HepG2 (cell line): ENCODE results near the gene DCUN1D2. TPM values are rescaled to one million over a fixed set of nuclear protein-coding genes. Genes with fewer than 3 reads are reported as not detected.

Experiments used
- ATAC-seq: fragments of 200-7000 bp; cut with Tn5 transposase; 3 replicates; pipeline ENCODE4 v1.9.1; 2020; ENCODE audit warnings: mild to moderate bottlenecking, moderate library complexity
- BruUV-seq: library from RNA; stranded (reverse); fragments of 400-500 nt; replicated peaks from 2 replicates; lab custom pipeline; 2021; lab: Mats Ljungman, UMichigan
- CTCF ChIA-PET: fragments of 300-600 bp; formaldehyde crosslinking; extraction: SDS; loops from one replicate; lab custom pipeline; 2021; ENCODE audit warnings: low total read pairs, inconsistent platforms, low intra/inter-chr PET ratio; lab: Yijun Ruan, JAX
- POLR2A ChIA-PET: fragments of 350-600 bp; sonication (Branson Sonifier 250); formaldehyde crosslinking; loops from one replicate; lab custom pipeline; 2020; ENCODE audit warnings: antibody characterized with exemption, inconsistent platforms; lab: Yijun Ruan, JAX
- DNase-seq: peaks from one replicate; pipeline ENCODE4 v3.0.0-alpha.2; 2015; ENCODE audit warnings: low spot score
- FAIRE-seq: peaks from 3 replicates; lab custom pipeline; 2011; peaks lifted over from hg19 to GRCh38; lab: Jason Lieb, UNC
- H2AFZ ChIP-seq: one replicate; pipeline ENCODE4 v1.6.1; 2011; ENCODE audit warnings: low read length, inconsistent platforms
- H3K27ac ChIP-seq: fragments of 300-600 bp; 3 replicates; pipeline ENCODE4 v1.8.0; 2011; ENCODE audit warnings: mixed run types, mild to moderate bottlenecking, mixed read lengths, low read length, inconsistent platforms; ENCODE audit not compliant: insufficient read depth; ENCODE audit errors: extremely low read length
- H3K27me3 ChIP-seq, 2 experiments: fragments of 200-600 bp in 1 of 2; 2 replicates in 1 of 2; 3 replicates in 1 of 2; pipeline versions ENCODE4 v1.6.0 to v1.8.0; 2011; ENCODE audit warnings: low read length in 2 of 2, mild to moderate bottlenecking in 2 of 2, moderate library complexity in 2 of 2, inconsistent platforms in 1 of 2; ENCODE audit not compliant: insufficient read depth in 2 of 2, control insufficient read depth in 1 of 2
- H3K36me3 ChIP-seq, 2 experiments: fragments of 200-600 bp in 1 of 2; replicated peaks in 1 of 2; 2 replicates in 1 of 2; 3 replicates in 1 of 2; pipeline versions ENCODE4 v1.5.1 to v1.8.0; 2011; ENCODE audit warnings: low read length in 2 of 2, inconsistent platforms in 1 of 2; ENCODE audit not compliant: insufficient read depth in 2 of 2, control insufficient read depth in 1 of 2
- H3K4me1 ChIP-seq: 2 replicates; pipeline ENCODE4 v1.5.1; 2012; ENCODE audit warnings: low read length, inconsistent platforms; ENCODE audit not compliant: insufficient read depth
- H3K4me2 ChIP-seq: 2 replicates; pipeline ENCODE4 v1.6.0; 2011; ENCODE audit warnings: low read depth, low read length, inconsistent platforms
- H3K4me3 ChIP-seq, 3 experiments: fragments of 200-600 bp in 1 of 3; sonication (generic), shearing (Covaris generic) in 1 of 3; replicated peaks in 1 of 3; 2 replicates each; pipeline ENCODE4 v1.5.1; 2011 to 2016; ENCODE audit warnings: low read length in 3 of 3, inconsistent platforms in 2 of 3, low read depth in 2 of 3, mild to moderate bottlenecking in 2 of 3, control low read depth in 1 of 3, mixed read lengths in 1 of 3; ENCODE audit not compliant: insufficient read depth in 1 of 3
- H3K79me2 ChIP-seq: one replicate; pipeline ENCODE4 v1.6.1; 2011; ENCODE audit warnings: low read length, inconsistent platforms; ENCODE audit not compliant: insufficient read depth
- H3K9ac ChIP-seq: 2 replicates; pipeline ENCODE4 v1.6.0; 2011; ENCODE audit warnings: mild to moderate bottlenecking, low read depth, low read length, inconsistent platforms; ENCODE audit not compliant: insufficient read depth
- H3K9me3 ChIP-seq: 2 replicates; pipeline ENCODE4 v1.5.1; 2012; ENCODE audit warnings: mild to moderate bottlenecking, low read length
- H4K20me1 ChIP-seq: 2 replicates; pipeline ENCODE4 v1.6.0; 2011; ENCODE audit warnings: inconsistent platforms, mild to moderate bottlenecking, low read length, moderate library complexity; ENCODE audit not compliant: insufficient read depth
- EHMT2 ChIP-seq: fragments of 200-600 bp; sonication (generic); IDR thresholded peaks from 2 replicates; pipeline ENCODE4 v1.7.0; 2017; ENCODE audit warnings: antibody characterized with exemption, low read depth, low read length, borderline replicate concordance
- MXI1 ChIP-seq: IDR thresholded peaks from 3 replicates; pipeline ENCODE4 v1.6.1; 2012; ENCODE audit warnings: low read depth, low read length, inconsistent platforms, borderline replicate concordance
- PITX1 ChIP-seq: sonication (generic); formaldehyde crosslinking; IDR thresholded peaks from 2 replicates; pipeline ENCODE4 v1.5.1; 2020; ENCODE audit warnings: mild to moderate bottlenecking, missing genetic modification reagents
- TCF12 ChIP-seq, 2 experiments: fragments of 450-650 bp in 1 of 2; sonication (generic) in 1 of 2; formaldehyde crosslinking in 1 of 2; IDR thresholded peaks; 2 replicates each; pipeline versions ENCODE4 v1.6.1 to v1.8.0; 2017 to 2022; ENCODE audit warnings: antibody characterized with exemption in 1 of 2, mild to moderate bottlenecking in 1 of 2, missing genetic modification reagents in 1 of 2, moderate library complexity in 1 of 2
- ZBTB38 ChIP-seq: sonication (generic); formaldehyde crosslinking; IDR thresholded peaks from 2 replicates; pipeline ENCODE4 v1.5.1; 2020; ENCODE audit warnings: mild to moderate bottlenecking, missing genetic modification reagents
- ZNF235 ChIP-seq: sonication (generic); formaldehyde crosslinking; IDR thresholded peaks from 2 replicates; pipeline ENCODE4 v1.8.1; 2023; ENCODE audit warnings: mild to moderate bottlenecking, missing genetic modification reagents, borderline replicate concordance
- ZNF598 ChIP-seq: sonication (generic); formaldehyde crosslinking; IDR thresholded peaks from 2 replicates; pipeline ENCODE4 v1.5.1; 2020; ENCODE audit warnings: mild to moderate bottlenecking, missing genetic modification reagents, borderline replicate concordance
- ZNF614 ChIP-seq: IDR thresholded peaks from 2 replicates; pipeline ENCODE4 v1.6.1; 2018; ENCODE audit warnings: missing biosample characterization, missing genetic modification reagents, inconsistent platforms, borderline replicate concordance
- ZNF772 ChIP-seq: sonication (generic); formaldehyde crosslinking; IDR thresholded peaks from 2 replicates; pipeline ENCODE4 v1.5.0; 2020; ENCODE audit warnings: mild to moderate bottlenecking, missing genetic modification reagents
- WGBS: methylation state at CpG from one replicate; pipeline ENCODE4 v1.1.6; 2017; ENCODE audit warnings: low lambda C conversion rate; 5-methylcytosine and 5-hydroxymethylcytosine counted together
- in situ Hi-C: cut with HindIII; loops from 2 replicates; pipeline ENCODE4 v1.10.0; 2017; ENCODE audit warnings: low pct_unique_long_range_greater_than_20kb; ENCODE audit not compliant: extremely low pct_ligation_motif_present
- intact Hi-C: fragments of 100-400 bp; cut with micrococcal nuclease; formaldehyde crosslinking; loops from one replicate; pipeline ENCODE4 v1.10.0; 2022; ENCODE audit not compliant: unreplicated experiment
- polyA plus RNA-seq, 8 experiments: library from polyadenylated mRNA; depleted of rRNA in 3 of 8; stranded (reverse) in 7 of 8; unstranded in 1 of 8; fragments of >200 nt; fragmentation: Illumina TruSeq in 4 of 8; extraction: Trizol in 4 of 8; gene quantifications; 2 replicates each; pipeline versions ENCODE4 v1.2.1 to v1.2.3, GENCODE V29; 2011 to 2016; ENCODE audit warnings: low read depth in 4 of 8, missing spikeins in 1 of 8, mixed read lengths in 1 of 8; ENCODE audit not compliant: insufficient read depth in 1 of 8
- total RNA-seq, 5 experiments: library from RNA; depleted of rRNA; stranded (reverse); fragments of >200 nt; fragmentation: Illumina TruSeq; extraction: Trizol; gene quantifications; 2 replicates each; pipeline ENCODE4 v1.2.3, GENCODE V29; 2016; ENCODE audit warnings: low read depth in 1 of 5
- TF ChIP-seq, protein P1 (sequence below): sonication (generic); formaldehyde crosslinking; IDR thresholded peaks from 2 replicates; pipeline ENCODE4 v1.8.0; 2022; ENCODE audit warnings: low read depth, missing genetic modification reagents
- TF ChIP-seq, protein P2 (sequence below): sonication (generic); formaldehyde crosslinking; IDR thresholded peaks from 2 replicates; pipeline ENCODE4 v1.4.0; 2020; ENCODE audit warnings: low read depth, missing genetic modification reagents
- TF ChIP-seq, protein P3 (sequence below): sonication (generic); formaldehyde crosslinking; conservative IDR thresholded peaks from 2 replicates; pipeline ENCODE4 v1.8.1; 2023; ENCODE audit warnings: missing genetic modification reagents
- TF ChIP-seq, protein P4 (sequence below): sonication (generic); formaldehyde crosslinking; IDR thresholded peaks from 2 replicates; pipeline ENCODE4 v1.4.0; 2020; ENCODE audit warnings: mild to moderate bottlenecking, missing genetic modification reagents

The DCUN1D2 gene
- total and polyA plus RNA-seq, 2 of the 13 experiments (the other 11 are each of a cell fraction or from before 2014, with no cell fraction given) = 9.1 to 9.6 TPM

DNA sequence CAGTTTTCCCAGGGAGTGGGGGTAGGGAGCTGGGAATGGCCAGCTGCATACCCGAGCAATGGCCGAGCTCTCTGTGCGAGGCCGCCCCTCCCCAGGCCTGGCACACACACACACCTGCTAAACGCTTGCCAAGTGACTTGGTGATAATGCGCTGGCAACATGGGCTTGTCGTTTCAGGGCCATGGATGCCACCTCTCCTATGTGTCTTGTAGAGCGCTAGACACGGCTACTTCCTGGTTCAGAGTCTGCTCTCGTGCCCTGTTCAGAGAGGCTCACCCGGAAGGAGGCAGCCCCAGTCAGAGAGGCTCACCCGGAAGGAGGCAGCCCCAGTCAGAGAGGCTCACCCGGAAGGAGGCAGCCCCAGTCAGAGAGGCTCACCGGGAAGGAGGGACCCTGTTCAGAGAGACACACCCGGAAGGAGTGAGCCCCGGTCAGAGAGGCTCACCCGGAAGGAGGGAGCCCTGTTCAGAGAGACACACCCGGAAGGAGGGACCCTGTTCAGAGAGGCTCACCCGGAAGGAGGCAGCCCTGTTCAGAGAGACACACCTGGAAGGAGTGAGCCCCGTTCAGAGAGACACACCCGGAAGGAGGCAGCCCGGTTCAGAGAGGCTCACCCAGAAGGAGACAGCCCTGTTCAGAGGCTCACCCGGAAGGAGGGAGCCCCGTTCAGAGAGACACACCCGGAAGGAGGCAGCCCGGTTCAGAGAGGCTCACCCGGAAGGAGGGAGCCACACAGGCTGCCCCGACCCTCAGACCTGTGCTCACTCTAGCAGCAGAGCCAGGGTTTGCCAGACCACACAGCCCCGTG lies 41.4 kb downstream of the DCUN1D2 start (continued):
- TF ChIP-seq, protein P1, sequence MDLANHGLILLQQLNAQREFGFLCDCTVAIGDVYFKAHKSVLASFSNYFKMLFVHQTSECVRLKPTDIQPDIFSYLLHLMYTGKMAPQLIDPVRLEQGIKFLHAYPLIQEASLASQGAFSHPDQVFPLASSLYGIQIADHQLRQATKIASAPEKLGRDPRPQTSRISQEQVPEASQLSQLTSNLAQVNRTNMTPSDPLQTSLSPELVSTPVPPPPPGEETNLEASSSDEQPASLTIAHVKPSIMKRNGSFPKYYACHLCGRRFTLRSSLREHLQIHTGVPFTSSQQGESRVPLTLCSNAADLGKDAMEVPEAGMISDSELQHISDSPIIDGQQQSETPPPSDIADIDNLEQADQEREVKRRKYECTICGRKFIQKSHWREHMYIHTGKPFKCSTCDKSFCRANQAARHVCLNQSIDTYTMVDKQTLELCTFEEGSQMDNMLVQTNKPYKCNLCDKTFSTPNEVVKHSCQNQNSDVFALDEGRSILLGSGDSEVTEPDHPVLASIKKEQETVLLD (CRISPR knock-in tag) = peak; percentile 84
- TF ChIP-seq MXI1 (peak; percentile 49; the same call in 1 of the 3 replicates), ZNF772 (peak; percentile 90), ZNF598 (CRISPR knock-in tag) (no peak)

DNA sequence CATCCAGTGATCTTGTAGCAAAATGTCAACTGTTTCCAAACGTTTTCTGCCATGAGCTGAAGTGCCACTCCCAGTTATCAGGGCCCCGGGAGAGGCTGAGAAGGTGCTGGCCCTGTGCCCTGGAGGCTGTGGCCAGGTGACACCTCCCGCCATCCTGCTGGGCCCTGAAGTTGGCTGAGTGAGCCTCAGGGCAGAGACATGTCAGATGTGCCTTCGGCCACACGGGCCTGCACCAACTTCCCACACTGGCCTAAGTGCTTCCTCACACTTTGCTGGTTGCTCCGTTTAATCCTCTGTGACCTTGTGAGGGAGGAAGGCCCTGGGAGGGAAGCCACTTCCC lies 42.0 kb downstream of the DCUN1D2 start:
- WGBS = 11% methylated on average over 3 of the region's 6 CpGs
- BruUV-seq = TSS peak; percentile 65
- H3K79me2 ChIP-seq = no peaks in the 10 kb centered on the region
- intact Hi-C loops (loop anchor here (5.0 kb wide), 1 partner anchor 51 kb away; no protein-coding TSS in a partner anchor), in situ Hi-C loops (no loop called here)
- no peaks in the 10 kb centered on the region for H4K20me1 ChIP-seq
- ATAC-seq (peak; percentile 64), DNase-seq (peak; percentile 29), FAIRE-seq (no peak)
- H3K4me2 ChIP-seq = peak overlapping the region; percentile 91
- ChIA-PET POLR2A (interaction anchor here (0.7 to 1.1 kb wide), 3 partner anchors 11 to 218 kb away, joined by 3 to 8 read pairs (median 4); no protein-coding TSS in a partner anchor), CTCF (no interaction called here)
- H3K4me1 ChIP-seq = peaks cover 40% of the 10 kb centered on the region
- no peaks in the 10 kb centered on the region for H3K9me3 ChIP-seq
- H3K27me3 ChIP-seq = no peaks in the 10 kb centered on the region
- H3K36me3 ChIP-seq = no peaks in the 10 kb centered on the region
- peak overlapping the region; percentile 63 to 77 (median 67) for H3K4me3 ChIP-seq
- H3K9ac ChIP-seq = peak overlapping the region; percentile 79
- H2AFZ ChIP-seq = no peak overlapping the region
- H3K27ac ChIP-seq = peak overlapping the region; percentile 91
- TF ChIP-seq, protein P2, sequence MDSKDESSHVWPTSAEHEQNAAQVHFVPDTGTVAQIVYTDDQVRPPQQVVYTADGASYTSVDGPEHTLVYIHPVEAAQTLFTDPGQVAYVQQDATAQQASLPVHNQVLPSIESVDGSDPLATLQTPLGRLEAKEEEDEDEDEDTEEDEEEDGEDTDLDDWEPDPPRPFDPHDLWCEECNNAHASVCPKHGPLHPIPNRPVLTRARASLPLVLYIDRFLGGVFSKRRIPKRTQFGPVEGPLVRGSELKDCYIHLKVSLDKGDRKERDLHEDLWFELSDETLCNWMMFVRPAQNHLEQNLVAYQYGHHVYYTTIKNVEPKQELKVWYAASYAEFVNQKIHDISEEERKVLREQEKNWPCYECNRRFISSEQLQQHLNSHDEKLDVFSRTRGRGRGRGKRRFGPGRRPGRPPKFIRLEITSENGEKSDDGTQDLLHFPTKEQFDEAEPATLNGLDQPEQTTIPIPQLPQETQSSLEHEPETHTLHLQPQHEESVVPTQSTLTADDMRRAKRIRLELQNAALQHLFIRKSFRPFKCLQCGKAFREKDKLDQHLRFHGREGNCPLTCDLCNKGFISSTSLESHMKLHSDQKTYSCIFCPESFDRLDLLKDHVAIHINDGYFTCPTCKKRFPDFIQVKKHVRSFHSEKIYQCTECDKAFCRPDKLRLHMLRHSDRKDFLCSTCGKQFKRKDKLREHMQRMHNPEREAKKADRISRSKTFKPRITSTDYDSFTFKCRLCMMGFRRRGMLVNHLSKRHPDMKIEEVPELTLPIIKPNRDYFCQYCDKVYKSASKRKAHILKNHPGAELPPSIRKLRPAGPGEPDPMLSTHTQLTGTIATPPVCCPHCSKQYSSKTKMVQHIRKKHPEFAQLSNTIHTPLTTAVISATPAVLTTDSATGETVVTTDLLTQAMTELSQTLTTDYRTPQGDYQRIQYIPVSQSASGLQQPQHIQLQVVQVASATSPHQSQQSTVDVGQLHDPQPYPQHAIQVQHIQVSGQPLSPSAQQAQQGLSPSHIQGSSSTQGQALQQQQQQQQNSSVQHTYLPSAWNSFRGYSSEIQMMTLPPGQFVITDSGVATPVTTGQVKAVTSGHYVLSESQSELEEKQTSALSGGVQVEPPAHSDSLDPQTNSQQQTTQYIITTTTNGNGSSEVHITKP (CRISPR knock-in tag) = no peak
- 0 out of 2 replicates have a peak, but pooled peaks have one; percentile 11 for TF ChIP-seq ZBTB38 (CRISPR knock-in tag)
- TF ChIP-seq ZNF235 (CRISPR knock-in tag) = peak; percentile 69; the same call in 1 of the 2 replicates
- TF ChIP-seq, protein P3, sequence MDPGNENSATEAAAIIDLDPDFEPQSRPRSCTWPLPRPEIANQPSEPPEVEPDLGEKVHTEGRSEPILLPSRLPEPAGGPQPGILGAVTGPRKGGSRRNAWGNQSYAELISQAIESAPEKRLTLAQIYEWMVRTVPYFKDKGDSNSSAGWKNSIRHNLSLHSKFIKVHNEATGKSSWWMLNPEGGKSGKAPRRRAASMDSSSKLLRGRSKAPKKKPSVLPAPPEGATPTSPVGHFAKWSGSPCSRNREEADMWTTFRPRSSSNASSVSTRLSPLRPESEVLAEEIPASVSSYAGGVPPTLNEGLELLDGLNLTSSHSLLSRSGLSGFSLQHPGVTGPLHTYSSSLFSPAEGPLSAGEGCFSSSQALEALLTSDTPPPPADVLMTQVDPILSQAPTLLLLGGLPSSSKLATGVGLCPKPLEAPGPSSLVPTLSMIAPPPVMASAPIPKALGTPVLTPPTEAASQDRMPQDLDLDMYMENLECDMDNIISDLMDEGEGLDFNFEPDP (CRISPR knock-in tag) = 0 out of 2 replicates have a peak, but pooled peaks have one; percentile 44
- TF ChIP-seq PITX1 = 0 out of 2 replicates have a peak, but pooled peaks have one; percentile 52
- TF ChIP-seq, protein P4, sequence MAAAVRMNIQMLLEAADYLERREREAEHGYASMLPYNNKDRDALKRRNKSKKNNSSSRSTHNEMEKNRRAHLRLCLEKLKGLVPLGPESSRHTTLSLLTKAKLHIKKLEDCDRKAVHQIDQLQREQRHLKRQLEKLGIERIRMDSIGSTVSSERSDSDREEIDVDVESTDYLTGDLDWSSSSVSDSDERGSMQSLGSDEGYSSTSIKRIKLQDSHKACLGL = 0 out of 2 replicates have a peak, but pooled peaks have one; percentile 5
- TF ChIP-seq ZNF614 (CRISPR knock-in tag) = no peak
- no peak for TF ChIP-seq TCF12 (IDR thresholded peaks at IDR 0.05)
- TF ChIP-seq TCF12 (CRISPR knock-in tag; IDR thresholded peaks at IDR 0.05) = 0 out of 2 replicates have a peak, but pooled peaks have one; percentile 33
- no peak for TF ChIP-seq EHMT2
